ENCODE results near the gene GPR155. TPM values are rescaled to one million over a fixed set of nuclear protein-coding genes. Genes with fewer than 3 reads are reported as not detected.

Gene GPR155
- total RNA-seq, 1 donor from 2014 or later = 6.2 TPM

DNA sequence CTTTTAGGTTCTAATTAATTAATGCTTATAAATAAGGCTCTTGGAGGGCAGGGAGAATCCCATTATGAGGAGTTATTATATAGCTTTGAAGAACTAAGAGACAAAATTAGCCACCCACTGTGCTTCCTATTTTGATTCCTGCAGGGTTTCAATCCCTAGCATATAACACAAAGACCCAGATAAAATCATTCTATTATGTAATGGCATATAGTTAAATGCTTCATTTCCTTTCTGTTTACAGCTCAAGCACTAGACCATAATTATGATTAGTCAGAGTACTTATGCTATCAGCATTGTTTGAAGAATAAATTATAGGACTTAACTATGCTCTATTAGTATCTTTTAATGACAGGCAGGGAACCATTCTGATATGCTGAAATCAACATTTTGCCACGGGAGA is 9.1 kb downstream of the GPR155 start:
- no peak for TF ChIP-seq CTCF (conservative IDR thresholded peaks at IDR 0.05)
- Mint-ChIP-seq H3K9me3 (no peaks in the 10 kb centered on the region), H3K36me3 (no peaks in the 10 kb centered on the region)

GRCh38 chr2:174473796-174474195 is 13.0 kb downstream of the GPR155 start:
- no peaks in the 10 kb centered on the region for H3K36me3 Mint-ChIP-seq

More for the DNA sequence above, 9.1 kb downstream of the GPR155 start:
- Mint-ChIP-seq H3K4me1 (ENCODE audit: unreplicated experiment) (no peaks in the 10 kb centered on the region), H3K27ac (no peak overlapping the region), H3K27me3 (peaks cover 4% of the 10 kb centered on the region), H3K4me3 (no peak overlapping the region)
- no peak for DNase-seq (ENCODE audit: extremely low spot score, unreplicated experiment)

DNA sequence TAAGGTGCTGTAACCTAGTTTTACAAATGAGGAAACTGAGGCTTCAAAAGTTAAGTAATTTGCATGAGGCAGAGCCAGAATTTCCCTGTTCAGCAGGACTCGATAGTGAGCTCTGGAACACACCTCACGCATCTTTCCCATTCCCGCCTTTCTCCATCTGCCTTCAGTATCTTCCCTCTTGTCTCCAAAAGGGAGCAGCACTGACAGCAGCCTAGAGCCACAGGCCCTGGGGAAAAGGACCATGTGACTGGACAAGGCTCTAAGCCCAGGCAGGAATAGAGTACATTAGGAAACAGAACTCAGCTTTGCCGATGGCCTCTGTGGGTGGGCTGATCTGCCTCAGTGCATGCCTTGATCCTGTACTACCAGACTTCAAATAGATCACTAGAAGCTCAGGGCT is 21.5 kb downstream of the GPR155 start:
- no peaks in the 10 kb centered on the region for H3K27me3 Mint-ChIP-seq

More at GRCh38 chr2:174473796-174474195, 13.0 kb downstream of the GPR155 start:
- Mint-ChIP-seq H3K27me3 (peaks cover 3% of the 10 kb centered on the region), H3K9me3 (no peaks in the 10 kb centered on the region), H3K4me3 (no peak overlapping the region), H3K27ac (no peak overlapping the region), H3K4me1 (ENCODE audit: unreplicated experiment) (no peaks in the 10 kb centered on the region)
- DNase-seq (ENCODE audit: extremely low spot score, unreplicated experiment) = no peak
- no peak for TF ChIP-seq CTCF (conservative IDR thresholded peaks at IDR 0.05)

GRCh38 chr2:174461221-174461620 is 25.6 kb downstream of the GPR155 start:
- no peaks in the 10 kb centered on the region for H3K9me3 Mint-ChIP-seq
- no peak for TF ChIP-seq CTCF (conservative IDR thresholded peaks at IDR 0.05)
- H3K4me1 Mint-ChIP-seq (ENCODE audit: unreplicated experiment) = no peaks in the 10 kb centered on the region
- no peak overlapping the region for H3K27ac Mint-ChIP-seq
- no peak for DNase-seq (ENCODE audit: extremely low spot score, unreplicated experiment)
- H3K27me3 Mint-ChIP-seq = no peaks in the 10 kb centered on the region
- no peak overlapping the region for H3K4me3 Mint-ChIP-seq
- no peaks in the 10 kb centered on the region for H3K36me3 Mint-ChIP-seq

More for the DNA sequence above, 21.5 kb downstream of the GPR155 start:
- Mint-ChIP-seq H3K27ac (no peak overlapping the region), H3K36me3 (no peaks in the 10 kb centered on the region), H3K9me3 (no peaks in the 10 kb centered on the region), H3K4me3 (no peak overlapping the region), H3K4me1 (ENCODE audit: unreplicated experiment) (no peaks in the 10 kb centered on the region)
- DNase-seq (ENCODE audit: extremely low spot score, unreplicated experiment) = no peak
- TF ChIP-seq CTCF (conservative IDR thresholded peaks at IDR 0.05) = no peak

GRCh38 chr2:174454566-174454965 is 32.3 kb downstream of the GPR155 start:
- Mint-ChIP-seq H3K27ac (no peak overlapping the region), H3K9me3 (no peaks in the 10 kb centered on the region), H3K4me3 (no peak overlapping the region), H3K36me3 (no peaks in the 10 kb centered on the region), H3K4me1 (ENCODE audit: unreplicated experiment) (no peaks in the 10 kb centered on the region), H3K27me3 (no peaks in the 10 kb centered on the region)
- no peak for TF ChIP-seq CTCF (conservative IDR thresholded peaks at IDR 0.05)
- no peak for DNase-seq (ENCODE audit: extremely low spot score, unreplicated experiment)
